Measurements from ENCODE around the gene NCOA1. TPM values are rescaled to one million over a fixed set of nuclear protein-coding genes. Genes with fewer than 3 reads are reported as not detected.

NCOA1 gene
- total RNA-seq, 1 experiment from 2014 or later = 37.1 TPM

GRCh38 chr2:24489465-24490180 is 1.4 kb upstream of the NCOA1 start:
- intact Hi-C loops (cut with micrococcal nuclease; ENCODE audit: unreplicated experiment) = loop anchor here (1.0 to 2.0 kb wide), 2 partner anchors 22 to 303 kb away; partner anchors contain the start of genes CENPO and PTRHD1
- CTCF ChIA-PET = interaction anchor here (0.6 to 0.8 kb wide), 5 partner anchors 18 to 1514 kb away, joined by 4 to 7 read pairs (median 6); partner anchors contain the start of genes CENPO and PTRHD1
- no peaks in the 10 kb centered on the region for H3K36me3 ChIP-seq (ENCODE audit: control insufficient read depth, insufficient read depth, low read length)
- peaks cover 53% of the 10 kb centered on the region for H3K4me1 Mint-ChIP-seq (ENCODE audit: low read depth, unreplicated experiment)
- no peaks in the 10 kb centered on the region for H3K27me3 Mint-ChIP-seq (ENCODE audit: insufficient read depth, unreplicated experiment)
- peaks cover 9% of the 10 kb centered on the region for H3K36me3 Mint-ChIP-seq (ENCODE audit: insufficient read depth, unreplicated experiment)
- no peak for DNase-seq
- POLR2A ChIA-PET = interaction anchor here (0.5 to 0.7 kb wide), 2 partner anchors 114 to 163 kb away, joined by 3 to 5 read pairs; no protein-coding TSS in a partner anchor
- TF ChIP-seq, protein P1, sequence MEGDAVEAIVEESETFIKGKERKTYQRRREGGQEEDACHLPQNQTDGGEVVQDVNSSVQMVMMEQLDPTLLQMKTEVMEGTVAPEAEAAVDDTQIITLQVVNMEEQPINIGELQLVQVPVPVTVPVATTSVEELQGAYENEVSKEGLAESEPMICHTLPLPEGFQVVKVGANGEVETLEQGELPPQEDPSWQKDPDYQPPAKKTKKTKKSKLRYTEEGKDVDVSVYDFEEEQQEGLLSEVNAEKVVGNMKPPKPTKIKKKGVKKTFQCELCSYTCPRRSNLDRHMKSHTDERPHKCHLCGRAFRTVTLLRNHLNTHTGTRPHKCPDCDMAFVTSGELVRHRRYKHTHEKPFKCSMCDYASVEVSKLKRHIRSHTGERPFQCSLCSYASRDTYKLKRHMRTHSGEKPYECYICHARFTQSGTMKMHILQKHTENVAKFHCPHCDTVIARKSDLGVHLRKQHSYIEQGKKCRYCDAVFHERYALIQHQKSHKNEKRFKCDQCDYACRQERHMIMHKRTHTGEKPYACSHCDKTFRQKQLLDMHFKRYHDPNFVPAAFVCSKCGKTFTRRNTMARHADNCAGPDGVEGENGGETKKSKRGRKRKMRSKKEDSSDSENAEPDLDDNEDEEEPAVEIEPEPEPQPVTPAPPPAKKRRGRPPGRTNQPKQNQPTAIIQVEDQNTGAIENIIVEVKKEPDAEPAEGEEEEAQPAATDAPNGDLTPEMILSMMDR (IDR thresholded peaks at IDR 0.05; ENCODE audit: insufficient read depth in 1 of 2, low read depth in 1 of 2, low read length in 1 of 2, severe bottlenecking in 1 of 2, unreplicated experiment in 1 of 2) = no peak
- H3K4me3 ChIP-seq (ENCODE audit: low read depth, low read length) = peak overlapping the region; percentile 96
- H3K9me3 ChIP-seq = no peaks in the 10 kb centered on the region
- peak overlapping the region; percentile 74 for H3K4me3 Mint-ChIP-seq (ENCODE audit: unreplicated experiment)
- no TSS peak for BruUV-seq (replicated peaks)
- no peaks in the 10 kb centered on the region for H3K27me3 ChIP-seq (replicated peaks; ENCODE audit: control insufficient read depth, insufficient read depth, low read length)
- peaks cover 50% of the 10 kb centered on the region for H3K4me1 ChIP-seq
- peak overlapping the region; percentile 69 for H3K27ac Mint-ChIP-seq (ENCODE audit: unreplicated experiment)
- H3K9me3 Mint-ChIP-seq (ENCODE audit: unreplicated experiment) = no peaks in the 10 kb centered on the region

- CTCF ChIA-PET = interaction anchor here (0.6 to 1.2 kb wide), 7 partner anchors 17 to 1513 kb away, joined by 3 to 7 read pairs (median 5); partner anchors contain the start of genes CENPO and PTRHD1
- POLR2A ChIA-PET = interaction anchor here (0.5 to 0.7 kb wide), 2 partner anchors 114 to 162 kb away, joined by 3 to 5 read pairs; no protein-coding TSS in a partner anchor
- H3K9me3 ChIP-seq = no peaks in the 10 kb centered on the region
- TF ChIP-seq, protein P1 (IDR thresholded peaks at IDR 0.05; ENCODE audit: insufficient read depth in 1 of 2, low read depth in 1 of 2, low read length in 1 of 2, severe bottlenecking in 1 of 2, unreplicated experiment in 1 of 2) = no peak
- intact Hi-C loops (cut with micrococcal nuclease; ENCODE audit: unreplicated experiment) = loop anchor here (1.0 to 2.0 kb wide), 2 partner anchors 23 to 303 kb away; partner anchors contain the start of genes CENPO and PTRHD1
- H3K27ac Mint-ChIP-seq (ENCODE audit: unreplicated experiment) = peak overlapping the region; percentile 69
- no peaks in the 10 kb centered on the region for H3K27me3 ChIP-seq (replicated peaks; ENCODE audit: control insufficient read depth, insufficient read depth, low read length)
- H3K4me3 ChIP-seq (ENCODE audit: low read depth, low read length) = peak overlapping the region; percentile 96
- H3K9me3 Mint-ChIP-seq (ENCODE audit: unreplicated experiment) = no peaks in the 10 kb centered on the region
- H3K27me3 Mint-ChIP-seq (ENCODE audit: insufficient read depth, unreplicated experiment) = no peaks in the 10 kb centered on the region
- H3K36me3 Mint-ChIP-seq (ENCODE audit: insufficient read depth, unreplicated experiment) = peaks cover 9% of the 10 kb centered on the region
- H3K36me3 ChIP-seq (ENCODE audit: control insufficient read depth, insufficient read depth, low read length) = no peaks in the 10 kb centered on the region
- BruUV-seq (replicated peaks) = TSS peak; percentile 84
- peaks cover 48% of the 10 kb centered on the region for H3K4me1 Mint-ChIP-seq (ENCODE audit: low read depth, unreplicated experiment)
- DNase-seq = peak in 1 of 2 experiments; percentile 47
- H3K4me3 Mint-ChIP-seq (ENCODE audit: unreplicated experiment) = peak overlapping the region; percentile 74
- H3K4me1 ChIP-seq = peaks cover 50% of the 10 kb centered on the region
Measured at GRCh38 chr2:24490181-24490689, 819 bp upstream of the NCOA1 start.

Data from Caco-2 (cell line).